GM21515 (cell line): ENCODE data around the gene RETREG2.

Experiments used
- ATAC-seq: cut with Tn5 transposase; IDR thresholded peaks from one replicate; pipeline ENCODE4 v1.9.1; 2021; ENCODE audit not compliant: unreplicated experiment

Gene RETREG2

GRCh38 chr2:219214786-219215185 is 36.7 kb downstream of the RETREG2 start:
- no peak for ATAC-seq

DNA sequence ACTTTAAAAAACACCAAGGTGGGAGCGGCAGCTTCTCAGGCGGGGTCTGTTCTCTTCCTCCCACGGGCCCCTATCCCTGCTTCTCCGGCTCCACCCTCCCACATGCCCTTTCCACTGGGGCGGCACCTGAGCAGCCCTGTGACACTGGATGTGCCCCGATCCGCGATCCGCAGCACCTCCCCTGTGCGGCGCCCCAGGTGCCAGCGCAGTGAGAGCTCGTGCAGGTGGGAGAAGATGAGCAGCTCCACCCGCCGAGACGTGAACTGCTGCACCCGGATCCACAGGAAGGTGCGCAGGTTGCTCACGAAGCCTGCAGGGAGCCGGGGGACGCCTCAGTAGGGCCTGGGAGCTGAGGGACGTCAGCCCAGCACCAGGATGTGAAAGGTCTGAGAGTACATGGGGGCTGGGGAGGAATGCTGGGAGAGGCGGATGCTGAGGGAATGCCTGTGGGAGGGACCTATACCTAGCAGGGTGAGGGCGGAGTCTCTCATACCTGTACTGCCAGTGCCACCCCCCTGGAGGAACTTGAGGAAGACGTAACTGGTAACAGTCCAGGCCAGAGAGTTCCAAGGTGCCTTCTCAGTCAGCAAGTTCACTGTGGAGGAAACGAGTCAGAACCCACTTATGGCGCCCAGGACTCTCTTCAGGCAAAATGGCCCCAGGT is 37.9 kb downstream of the RETREG2 start:
- ATAC-seq, result no peak

GRCh38 chr2:219216535-219216915 is 38.5 kb downstream of the RETREG2 start:
- no peak for ATAC-seq

DNA sequence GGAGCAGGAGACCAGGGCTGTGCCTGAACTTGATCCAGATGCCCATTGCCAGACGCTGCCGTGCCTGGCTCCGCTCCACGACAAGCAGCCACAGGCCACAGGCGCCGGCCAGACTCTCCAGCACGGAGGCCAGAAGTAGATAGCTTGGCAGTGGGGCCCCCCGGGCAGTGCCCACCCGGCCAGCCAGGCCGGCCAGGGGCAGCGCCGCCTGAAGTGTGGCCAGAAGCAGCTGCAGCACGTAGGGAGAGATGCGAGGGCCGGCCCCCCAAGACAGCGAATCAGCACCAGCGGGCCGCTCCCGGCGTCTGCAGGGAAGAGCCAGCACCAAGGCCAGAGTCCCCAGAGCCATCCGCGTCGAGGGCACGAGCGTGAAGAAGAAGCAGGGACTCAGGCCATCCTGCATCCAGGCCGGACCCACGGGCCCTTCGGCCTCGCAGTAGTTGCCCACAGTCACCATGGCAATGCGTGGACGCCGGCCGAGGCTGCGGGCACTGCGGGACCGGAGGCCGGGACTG is 40.2 kb downstream of the RETREG2 start:
- ATAC-seq, result peak; percentile 25

DNA sequence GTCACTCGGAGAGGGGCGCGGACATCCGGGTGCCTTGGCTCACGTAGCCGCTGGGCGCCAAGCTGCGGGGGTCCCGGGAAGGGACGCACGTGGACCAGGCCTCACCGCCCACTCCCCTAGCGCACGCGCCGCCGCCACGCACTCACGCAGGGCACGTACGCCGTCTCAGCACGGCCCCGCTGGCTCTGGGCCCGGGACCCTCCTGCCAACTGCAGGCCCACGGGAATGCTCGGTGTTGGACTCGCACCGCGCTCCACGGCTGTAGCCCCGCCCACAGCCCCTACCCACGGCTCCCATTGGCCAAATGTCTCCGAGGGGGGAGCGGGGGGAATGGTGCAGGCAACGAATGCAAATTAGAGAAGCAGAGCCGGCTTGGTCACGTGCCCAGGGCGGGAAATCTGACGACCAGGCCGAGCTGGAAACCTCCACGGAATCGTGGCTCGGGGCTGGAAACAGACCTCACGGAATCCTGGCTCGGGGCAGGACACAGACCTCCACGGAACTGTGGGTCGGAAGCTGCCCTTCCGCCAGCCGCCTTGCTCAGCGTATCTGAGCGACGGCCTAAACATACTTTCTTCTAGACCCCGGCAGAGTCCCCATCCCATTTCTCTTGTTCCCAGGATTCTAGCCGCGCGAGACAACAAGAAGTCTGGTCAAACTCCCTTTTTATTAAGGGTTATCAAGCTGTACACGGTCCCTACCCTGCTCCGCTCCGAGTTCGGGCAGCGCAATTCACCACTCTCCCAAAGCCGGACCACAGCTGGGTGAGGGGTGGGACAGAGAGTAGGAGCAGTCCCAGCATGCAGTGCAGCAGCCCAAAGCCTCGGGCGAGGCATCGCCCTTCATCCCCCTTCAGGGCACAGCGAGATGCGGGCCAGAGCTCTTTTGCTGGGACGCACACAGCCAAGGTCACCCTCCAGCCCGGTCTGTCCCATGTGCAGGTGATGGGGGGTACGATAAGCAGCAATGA is 40.9 kb downstream of the RETREG2 start, which contains the start of gene ABCB6:
ABCB6 (minus strand) TSS at position 227 of the 970 bp plus-strand sequence. CDS start 285 bp downstream, outside the sequence.
- ATAC-seq, result peak; percentile 72

DNA sequence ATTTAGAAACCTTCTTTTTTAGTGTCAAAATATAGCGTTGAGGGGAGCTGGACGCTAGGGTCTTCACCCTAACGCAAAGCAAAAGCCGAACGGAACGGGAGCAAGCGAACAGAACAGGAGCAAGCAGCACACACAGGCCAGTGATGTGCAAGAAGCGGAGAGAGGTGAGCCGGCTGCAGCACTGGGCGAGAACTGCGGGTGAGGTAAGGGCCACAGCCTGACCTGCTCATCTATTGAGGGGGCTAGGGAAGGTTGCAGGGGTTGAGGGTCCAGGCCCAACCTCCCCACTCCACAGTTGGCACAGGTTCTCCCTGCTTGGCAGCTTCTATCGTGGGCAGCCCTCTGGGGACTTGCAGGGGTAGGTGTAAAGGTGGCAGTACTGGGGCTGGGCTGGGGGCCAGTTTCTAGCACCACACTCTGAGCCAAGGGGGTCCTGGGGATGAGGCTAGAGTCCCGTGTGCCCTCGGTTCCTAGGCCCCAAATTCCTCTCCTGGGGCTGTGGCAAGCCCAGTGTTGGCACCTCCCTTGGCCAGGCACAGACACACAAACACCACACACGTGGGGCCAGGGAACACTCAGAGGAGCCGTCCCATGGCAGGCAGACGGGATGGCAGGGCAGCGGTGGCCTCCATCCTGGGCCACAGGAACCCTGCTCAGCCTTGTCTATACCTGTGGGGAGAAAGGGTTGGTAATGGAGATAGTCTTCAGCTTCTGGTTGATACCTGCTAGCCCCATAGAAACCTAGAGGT is 41.9 kb downstream of the RETREG2 start:
- ATAC-seq, result no peak

DNA sequence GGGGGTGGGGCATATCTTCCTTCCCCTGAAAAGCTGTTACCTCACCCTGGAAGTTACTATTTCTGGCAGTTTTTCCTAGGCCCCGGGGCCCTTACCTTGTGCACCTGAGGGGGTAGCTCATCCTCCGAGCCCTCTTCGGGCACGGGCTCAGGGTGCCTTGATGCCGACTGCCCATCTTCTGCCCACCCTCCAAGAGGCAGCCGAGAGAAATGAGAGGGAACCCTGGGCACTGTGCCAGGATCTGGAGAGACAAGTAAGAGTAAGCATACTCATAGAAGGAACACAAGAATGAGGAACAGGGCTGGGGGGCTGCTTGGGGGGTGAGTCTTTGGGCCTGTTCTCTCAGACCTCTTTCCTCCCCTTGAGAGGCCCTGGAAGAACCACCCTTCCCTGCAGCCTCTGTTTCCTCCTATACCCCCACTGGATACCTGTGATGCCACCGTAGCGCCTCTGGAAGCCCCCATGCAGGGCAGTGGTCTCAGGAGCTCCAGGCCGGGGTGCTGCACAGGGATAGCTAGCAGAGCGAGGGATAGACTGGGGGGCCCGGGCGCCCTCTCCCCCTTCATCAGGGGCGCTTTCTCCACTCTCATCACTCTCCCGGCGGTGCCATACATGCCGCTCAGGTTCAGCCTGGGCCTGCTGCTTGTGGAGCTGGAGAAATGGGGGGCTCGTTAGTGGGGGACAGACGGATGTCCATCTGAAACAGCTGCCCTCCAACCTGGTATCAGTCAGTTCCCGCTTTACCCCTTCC is 42.8 kb downstream of the RETREG2 start:
- ATAC-seq, result no peak

- no peak for ATAC-seq
Observed at GRCh38 chr2:219221957-219222518, 44.0 kb downstream of the RETREG2 start.

GRCh38 chr2:219223831-219224610 is 45.9 kb downstream of the RETREG2 start:
- ATAC-seq, result no peak

DNA sequence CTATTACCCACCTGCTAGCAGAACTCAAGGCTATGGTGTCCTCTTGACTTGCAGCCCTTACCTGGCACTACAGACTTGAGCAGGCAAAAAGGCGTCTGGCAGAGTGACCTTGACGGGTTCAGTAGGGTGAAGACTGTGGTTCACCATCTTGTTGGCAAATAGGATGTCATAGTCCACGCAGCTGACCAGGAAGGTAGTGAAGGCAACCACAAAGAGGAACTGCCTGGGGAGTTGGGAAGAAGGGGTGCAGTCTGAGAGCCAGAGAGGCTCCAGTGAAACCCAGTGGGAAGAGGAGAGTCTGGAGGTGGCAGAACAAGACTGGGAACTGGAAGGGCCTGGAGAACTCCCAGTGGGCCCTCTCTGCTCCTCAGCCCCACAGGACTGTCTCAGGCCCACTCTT is 47.3 kb downstream of the RETREG2 start:
- no peak for ATAC-seq

DNA sequence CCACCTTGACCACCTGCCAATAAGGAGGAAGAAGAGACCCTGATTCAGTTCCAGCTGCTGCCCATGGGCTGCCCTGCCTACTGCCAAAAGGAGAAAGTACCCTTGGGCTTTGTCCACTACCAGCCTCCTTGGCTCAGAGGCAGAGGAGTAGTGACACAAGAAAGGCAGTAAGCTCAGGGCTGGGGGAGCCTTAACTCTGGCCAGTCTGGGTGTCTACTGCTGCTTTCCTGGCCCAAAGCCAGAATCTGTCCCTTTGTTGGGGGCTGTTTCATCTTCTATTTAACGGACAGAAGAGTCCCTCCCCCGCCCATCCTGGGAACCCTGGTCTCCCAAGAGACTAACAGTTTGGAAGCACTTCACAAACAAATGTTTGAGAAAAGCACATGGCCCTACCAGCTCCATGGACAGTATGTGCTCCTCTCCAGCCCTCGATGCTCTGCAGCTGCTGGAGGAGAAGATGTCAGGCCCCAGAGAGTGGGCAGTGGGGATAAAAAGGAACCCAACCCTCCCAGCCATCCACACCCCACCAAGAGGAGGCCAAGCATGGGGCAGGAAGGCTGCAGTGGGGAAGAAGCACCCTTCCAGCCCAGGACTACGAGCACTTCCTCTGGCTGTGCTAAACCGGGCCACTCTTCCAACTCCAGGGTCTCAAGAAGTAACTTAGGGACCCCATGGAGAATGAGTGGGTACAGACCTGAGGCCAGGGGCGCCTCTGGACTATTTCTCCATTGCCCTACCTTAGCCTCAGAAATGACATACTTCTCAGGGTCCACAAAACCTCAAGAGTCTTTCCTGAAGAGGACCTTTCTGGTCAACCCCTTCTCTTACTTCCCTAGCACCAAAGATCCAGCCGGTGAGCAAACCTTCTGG is 50.2 kb downstream of the RETREG2 start:
- peak; percentile 0 for ATAC-seq

DNA sequence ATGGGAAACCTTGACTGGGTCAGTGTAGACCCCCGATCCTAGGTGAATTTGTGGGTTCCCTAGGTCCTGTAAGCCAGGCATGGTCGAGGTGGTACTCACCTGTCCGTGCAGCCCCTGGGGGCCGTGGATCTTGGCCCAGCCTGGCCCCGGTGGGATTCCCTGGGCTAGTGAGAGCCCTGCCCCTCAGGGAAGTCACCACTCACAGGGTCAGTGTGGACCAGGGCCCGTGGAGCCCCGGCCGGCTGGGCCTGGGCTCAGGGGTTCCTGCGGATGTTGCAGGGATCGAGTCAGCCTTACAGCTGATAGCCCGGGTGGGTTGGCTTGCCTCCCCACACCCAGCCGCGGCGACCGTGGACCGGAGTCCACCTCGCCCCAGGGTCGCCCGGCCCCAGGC is 50.8 kb downstream of the RETREG2 start:
- no peak for ATAC-seq

- ATAC-seq, result peak; percentile 97
Observed at GRCh38 chr2:219229305-219230058, 51.4 kb downstream of the RETREG2 start, which contains the start of the genes ANKZF1 and ATG9A. ANKZF1 (plus strand) TSS chr2:219229806; CDS start chr2:219230258, 452 bp downstream. ATG9A (minus strand) TSS chr2:219229636; CDS start chr2:219228024, 1,612 bp downstream.

DNA sequence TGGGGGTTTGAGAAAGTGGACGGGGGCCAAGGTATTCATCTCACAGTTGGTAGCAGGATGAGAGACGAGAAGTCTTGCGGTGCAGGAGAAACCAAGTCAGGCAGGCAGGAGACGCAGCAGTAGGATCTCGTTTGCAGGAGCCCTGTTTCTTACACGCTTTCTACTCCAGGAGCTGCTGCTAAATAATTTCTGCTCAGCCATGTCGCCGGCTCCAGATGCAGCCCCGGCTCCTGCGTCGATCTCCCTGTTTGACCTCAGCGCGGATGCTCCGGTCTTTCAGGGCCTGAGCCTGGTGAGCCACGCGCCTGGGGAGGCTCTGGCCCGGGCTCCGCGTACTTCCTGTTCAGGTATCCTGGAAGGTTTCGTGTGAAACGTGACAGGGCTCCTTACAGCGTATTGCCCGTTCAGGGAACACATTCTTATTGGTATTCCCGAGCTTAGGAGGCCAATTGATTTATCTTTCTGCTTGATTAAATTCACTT is 52.0 kb downstream of the RETREG2 start:
- ATAC-seq, result peak; percentile 22

DNA sequence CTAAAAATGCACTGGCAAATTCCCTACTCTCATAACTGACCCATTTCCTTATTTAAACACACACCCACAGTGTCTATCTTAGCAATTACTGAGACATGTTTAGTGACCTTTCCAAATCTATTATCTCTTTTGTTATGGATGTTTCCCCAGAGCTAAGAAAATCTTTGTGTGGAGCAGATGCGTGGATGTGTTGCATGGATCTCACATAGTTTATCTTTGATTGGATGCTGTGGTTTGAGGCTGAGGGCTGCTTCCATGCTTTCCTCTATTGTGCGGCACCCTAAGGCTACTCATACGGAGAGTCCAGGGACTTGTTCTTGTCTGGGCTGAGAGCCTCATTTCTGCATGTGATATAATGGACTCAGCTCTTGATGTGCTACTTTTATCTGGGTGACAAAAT is 56.3 kb downstream of the RETREG2 start:
- ATAC-seq, result no peak
